ENCODE results near the gene SLC25A17.
A peak's percentile ranks its signal among the peaks of the same experiment; 100 is the strongest.
"Not testable (repeated sequence)": the region's sequence is repeated elsewhere in the genome, so short reads cannot be mapped to it uniquely, and the experiment has no call there.

Gene SLC25A17

DNA sequence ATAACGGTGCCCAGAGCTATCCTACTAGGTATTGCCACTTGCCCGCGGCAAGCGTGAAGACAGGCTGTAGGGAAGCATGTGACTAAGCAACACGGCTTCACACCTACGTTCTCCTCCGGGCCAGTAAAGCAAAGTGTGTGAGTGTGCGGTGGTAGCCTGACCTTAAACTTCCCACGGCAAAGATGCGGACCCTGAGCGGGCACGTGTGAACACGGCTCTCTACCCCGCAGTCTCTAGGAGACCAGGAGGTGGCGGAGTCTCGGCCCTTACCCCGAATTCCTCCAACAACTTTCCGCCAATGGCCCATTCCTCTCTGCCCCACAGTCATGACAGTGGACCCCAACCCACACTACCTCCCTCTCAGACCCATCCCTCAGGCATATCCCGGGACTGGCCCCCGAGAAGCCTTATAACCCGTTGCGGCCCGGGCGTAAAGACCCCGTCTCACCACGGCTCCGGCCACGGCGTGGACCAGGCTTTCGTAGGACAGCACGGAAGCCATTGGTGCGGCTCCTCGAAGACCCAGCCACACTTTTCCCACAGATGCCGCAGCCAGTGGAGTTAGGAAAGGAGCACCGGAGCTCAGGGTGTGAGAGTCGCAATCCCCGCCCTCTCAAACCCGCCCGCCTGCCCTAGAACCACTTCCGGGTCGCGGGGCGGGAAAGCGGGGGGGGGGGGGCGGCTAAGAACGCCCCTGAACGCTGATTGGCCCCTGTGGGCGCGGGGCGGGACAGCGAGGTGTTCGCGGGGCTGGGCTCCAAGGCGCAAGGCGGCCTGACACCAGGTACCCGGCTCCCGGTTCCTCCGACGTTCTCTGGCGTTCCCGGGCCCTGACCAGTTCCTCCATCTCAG lies at the start of gene SLC25A17:
TSS of gene SLC25A17 (minus strand) at position 600 of the 852 bp plus-strand sequence. CDS start at position 502, 98 bp downstream.
- peak; percentile 86 for DNase-seq (ENCODE audit: low spot score)

DNA sequence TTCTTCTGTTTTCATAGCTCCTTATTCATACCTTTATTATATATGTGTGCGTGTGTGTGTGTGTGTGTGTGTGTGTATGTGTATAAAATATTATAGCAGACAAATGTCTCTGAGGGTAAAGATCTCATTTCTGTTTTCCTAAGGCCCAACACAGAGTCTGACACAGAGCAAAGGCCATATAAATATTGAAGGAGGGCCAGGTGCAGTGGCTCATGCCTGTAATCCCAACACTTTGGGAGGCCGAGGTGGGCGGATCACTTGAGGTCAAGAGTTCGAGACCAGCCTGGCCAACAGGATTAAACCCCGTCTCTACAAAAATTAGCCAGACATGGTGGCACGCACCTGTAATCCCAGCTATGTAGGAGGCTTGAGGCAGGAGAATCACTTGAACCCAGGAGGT lies 49.2 kb upstream of the SLC25A17 start:
- not testable (repeated sequence) for DNase-seq (ENCODE audit: low spot score)

- no peak for DNase-seq (ENCODE audit: low spot score)
These were observed 48.0 kb upstream of the SLC25A17 start for GRCh38 chr22:40867109-40867508.

- no peak for DNase-seq (ENCODE audit: low spot score)
These were observed 43.4 kb upstream of the SLC25A17 start for GRCh38 chr22:40862537-40862936.

DNA sequence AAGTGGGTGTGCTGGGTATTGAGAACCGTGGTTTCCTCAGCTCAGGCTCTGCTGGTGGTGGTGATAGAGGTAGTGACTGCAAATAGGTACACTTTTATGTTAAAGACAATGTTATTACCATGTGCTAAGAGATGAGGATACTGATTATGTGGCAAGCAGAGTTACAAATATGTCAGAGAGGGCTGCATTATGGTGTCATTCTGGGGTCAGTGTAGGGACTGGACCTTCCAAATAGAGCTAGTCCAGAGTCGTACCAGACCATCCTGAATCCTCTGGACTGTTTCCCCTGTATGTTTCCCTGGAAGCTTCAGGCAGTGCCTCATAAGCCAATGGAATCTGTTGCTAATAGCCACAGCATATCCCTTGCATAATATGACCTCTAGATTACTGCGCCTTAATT lies 42.9 kb upstream of the SLC25A17 start, which contains the start of gene DNAJB7:
TSS of gene DNAJB7 (minus strand) at position 101 of the 400 bp plus-strand sequence. CDS start 119 bp downstream, outside the sequence.
- no peak for DNase-seq (ENCODE audit: low spot score)

- no peak for DNase-seq (ENCODE audit: low spot score)
These were observed 38.2 kb upstream of the SLC25A17 start for GRCh38 chr22:40857309-40857855.

- DNase-seq (ENCODE audit: low spot score): peak; percentile 97
These were observed 37.6 kb upstream of the SLC25A17 start, which contains the start of the genes ST13 and XPNPEP3 for GRCh38 chr22:40856513-40857308. ST13 (minus strand) TSS chr22:40856639; CDS start chr22:40856540, 99 bp downstream. XPNPEP3 (plus strand) TSS chr22:40857148; CDS start chr22:40857182, 34 bp downstream.

DNA sequence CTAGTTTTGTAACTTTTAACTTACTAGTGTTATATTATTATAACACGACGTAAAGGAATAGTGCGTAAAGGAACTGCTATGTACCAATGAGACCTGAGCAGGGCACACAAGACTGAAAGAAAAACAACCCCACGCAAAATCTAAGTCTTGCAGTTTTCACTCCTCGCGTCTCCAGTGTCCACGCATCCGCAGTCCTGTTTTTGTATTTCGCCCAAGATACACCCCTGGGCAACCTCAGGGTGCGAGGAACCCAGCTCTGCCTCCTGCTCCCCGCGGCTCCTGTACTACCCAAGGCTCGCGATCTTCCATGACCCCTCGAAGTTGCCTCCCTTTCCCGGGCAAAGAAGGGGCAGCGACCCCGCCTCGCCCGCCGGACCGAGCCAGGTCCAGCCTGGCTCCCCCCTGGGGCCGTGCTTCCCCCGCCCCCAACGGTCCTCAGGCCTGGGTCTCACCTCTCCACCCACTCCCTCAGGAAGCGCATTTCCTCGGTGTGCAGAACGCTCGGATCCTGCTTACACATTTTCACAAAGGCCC lies 36.9 kb upstream of the SLC25A17 start:
- DNase-seq (ENCODE audit: low spot score): peak; percentile 17

DNA sequence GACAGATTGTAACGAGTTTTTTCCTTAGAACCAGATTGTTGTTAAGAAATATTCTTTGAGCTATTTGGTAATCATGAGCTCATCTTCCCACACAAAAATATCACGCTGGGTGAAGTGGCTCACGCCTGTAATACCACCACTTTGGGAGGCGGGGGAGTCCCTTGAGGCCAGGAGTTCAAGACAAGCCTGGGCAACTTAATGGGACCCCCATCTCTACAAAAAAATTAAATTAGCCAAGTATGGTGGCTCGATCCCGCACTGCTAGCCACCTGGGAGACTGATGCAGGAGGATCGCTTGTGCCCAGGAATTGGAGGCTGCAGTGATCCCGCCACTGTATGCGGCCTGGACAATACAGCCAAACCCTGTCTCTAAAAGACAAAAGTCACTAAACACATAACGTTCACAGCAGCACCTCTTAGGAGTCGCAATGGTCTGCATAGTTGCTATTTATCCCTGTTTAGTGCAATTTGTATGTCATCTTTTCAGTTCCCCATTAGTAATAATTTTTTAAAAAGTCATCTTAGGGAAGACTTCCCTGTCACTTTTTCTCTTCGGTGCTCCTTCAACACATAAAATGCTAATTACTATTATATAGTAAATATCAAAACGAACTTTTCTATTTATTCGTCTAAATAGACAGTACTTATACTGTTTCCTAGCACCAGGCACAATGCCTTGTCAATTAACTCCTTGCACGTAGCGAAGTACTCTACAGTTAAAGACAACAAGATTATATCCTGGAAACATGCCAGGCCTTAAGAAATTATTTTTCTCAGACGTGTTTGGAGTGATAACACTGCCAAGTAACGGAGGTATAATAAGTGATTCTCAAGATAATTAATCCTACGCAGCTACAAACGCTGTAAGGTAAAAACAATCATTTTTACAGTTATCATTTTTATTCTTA lies 36.2 kb upstream of the SLC25A17 start:
- DNase-seq (ENCODE audit: low spot score): peak; percentile 3

DNA sequence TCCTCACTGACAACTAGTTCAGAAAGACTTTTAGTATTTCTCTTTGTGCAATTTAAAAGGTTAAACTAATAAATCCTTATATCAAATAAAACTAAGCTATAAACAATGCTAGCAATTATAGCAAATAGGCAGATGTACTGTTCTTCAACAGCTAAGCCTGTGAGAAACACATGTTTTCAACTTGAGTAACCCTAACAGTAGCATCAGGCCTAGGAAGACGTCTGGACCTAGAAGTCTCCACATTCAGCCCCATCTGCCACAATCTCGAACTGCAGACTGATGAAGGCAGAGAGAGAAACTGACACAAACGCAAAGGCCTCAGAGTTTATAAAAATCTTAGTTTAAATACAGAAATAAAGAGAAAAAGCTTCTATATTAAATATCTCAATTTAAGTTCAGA lies 34.8 kb upstream of the SLC25A17 start:
- DNase-seq (ENCODE audit: low spot score): no peak

- DNase-seq (ENCODE audit: low spot score): no peak
These were observed 34.2 kb upstream of the SLC25A17 start for GRCh38 chr22:40853333-40853732.

GRCh38 chr22:40845816-40846215 lies 26.7 kb upstream of the SLC25A17 start:
- DNase-seq (ENCODE audit: low spot score): not testable (repeated sequence)

GRCh38 chr22:40844951-40845350 lies 25.8 kb upstream of the SLC25A17 start:
- DNase-seq (ENCODE audit: low spot score): no peak

DNA sequence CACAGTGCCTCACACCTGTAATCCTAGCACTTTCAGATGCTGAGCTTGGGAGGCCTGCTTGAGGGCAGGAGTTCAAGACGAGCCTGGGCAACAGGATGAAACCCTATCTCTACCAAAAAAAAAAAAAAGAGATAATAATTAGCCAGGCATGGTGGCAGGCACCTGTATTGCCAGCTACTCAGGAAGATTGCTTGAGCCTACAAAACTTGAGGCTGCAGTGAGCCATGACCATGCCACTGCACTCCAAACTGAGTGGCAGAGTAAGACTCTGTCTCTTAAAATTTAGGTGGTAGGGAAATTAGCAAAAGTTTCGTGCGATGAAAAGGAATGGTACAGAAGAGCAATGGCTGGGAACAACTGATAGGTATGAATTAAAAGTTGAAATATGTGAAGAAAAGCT lies 19.3 kb upstream of the SLC25A17 start:
- DNase-seq (ENCODE audit: low spot score): no peak

- no peak for DNase-seq (ENCODE audit: low spot score)
These were observed 15.5 kb upstream of the SLC25A17 start for GRCh38 chr22:40834619-40835018.

DNA sequence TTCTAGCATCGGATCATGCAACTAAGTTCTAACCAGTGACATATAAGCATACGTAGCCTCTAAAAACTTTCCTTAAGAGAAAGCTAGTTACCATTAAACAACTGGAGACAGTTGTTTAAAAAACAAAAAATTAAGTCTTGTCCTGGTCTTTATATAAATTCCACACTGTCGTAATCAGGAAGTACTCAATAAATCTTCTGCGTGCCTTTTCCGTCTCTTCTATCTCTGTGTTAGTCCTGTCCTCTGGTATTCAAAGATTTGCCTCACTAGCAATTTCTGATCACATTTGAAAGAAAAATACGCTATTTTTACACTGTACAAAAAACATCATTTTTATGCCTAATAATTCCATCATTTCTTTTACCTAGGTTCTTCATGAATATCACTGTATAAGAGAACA lies 10.0 kb upstream of the SLC25A17 start:
- DNase-seq (ENCODE audit: low spot score): no peak

DNA sequence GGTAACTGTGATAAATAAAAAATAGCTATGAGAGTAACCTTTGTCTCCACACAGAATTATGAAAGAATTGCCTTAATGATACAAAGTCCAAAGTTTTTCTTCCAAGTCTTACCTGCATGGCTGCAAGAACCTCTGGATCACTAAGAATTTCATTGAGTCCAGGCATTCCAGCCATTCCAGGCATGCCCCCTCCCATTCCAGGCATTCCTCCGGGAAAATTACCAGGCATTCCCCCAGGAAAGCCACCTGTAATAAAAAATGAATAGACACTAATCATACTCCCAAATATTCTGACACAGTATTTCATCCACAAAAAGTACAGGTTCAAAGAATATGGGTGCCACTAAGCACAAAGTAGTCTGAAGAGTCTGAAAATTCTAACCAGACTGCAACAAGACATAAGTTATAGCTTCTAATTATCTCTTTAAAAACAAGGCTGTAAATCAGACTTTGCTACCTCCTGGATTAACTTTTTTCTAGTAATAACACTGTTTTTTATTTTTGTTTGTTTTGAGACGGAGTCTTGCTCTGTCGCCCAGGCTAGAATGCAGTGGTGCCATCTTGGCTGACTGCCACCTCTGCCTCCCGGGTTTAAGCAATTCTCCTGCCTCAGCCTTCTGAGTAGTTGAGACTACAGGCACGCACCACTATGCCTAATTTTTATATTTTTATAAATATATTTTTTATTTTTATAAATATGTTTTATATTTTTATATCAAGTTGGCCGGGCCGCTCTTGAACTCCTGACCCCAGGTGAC lies 8.0 kb upstream of the SLC25A17 start:
- DNase-seq (ENCODE audit: low spot score): no peak

GRCh38 chr22:40826292-40826691 lies 7.1 kb upstream of the SLC25A17 start:
- DNase-seq (ENCODE audit: low spot score): not testable (repeated sequence)

DNA sequence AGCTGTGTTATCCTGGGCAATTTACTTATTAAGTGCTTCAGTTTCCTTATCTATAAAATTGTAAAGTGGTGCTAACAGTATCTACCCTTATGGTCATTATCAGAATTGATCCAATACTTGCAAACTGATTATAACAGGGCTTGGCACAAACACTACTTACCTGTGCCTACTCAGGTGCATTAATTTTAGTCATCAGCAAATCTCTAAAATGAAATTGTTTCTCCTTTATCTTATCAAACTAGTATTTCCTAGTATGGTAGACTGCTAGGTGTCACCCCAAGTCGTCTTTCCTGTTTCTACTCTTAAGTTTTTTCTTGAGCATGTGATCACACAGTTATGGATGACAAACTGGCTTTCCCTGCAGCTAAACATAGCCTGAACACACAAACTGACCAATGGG lies 4.3 kb upstream of the SLC25A17 start:
- DNase-seq (ENCODE audit: low spot score): no peak

GRCh38 chr22:40819599-40820140 lies 524 bp upstream of the SLC25A17 start:
- DNase-seq (ENCODE audit: low spot score): no peak

Data from CD4-positive, alpha-beta T cell treated with Interleukin-2 at 100 ng/mL for 4 hours (primary cell).